Measurements from ENCODE around the gene GTPBP1. TPM values are rescaled to one million over a fixed set of nuclear protein-coding genes. Genes with fewer than 3 reads are reported as not detected.

Gene GTPBP1
- total RNA-seq, 1 donor from 2014 or later = 44.5 TPM

- no peak for DNase-seq (ENCODE audit: low spot score)
- H3K36me3 Mint-ChIP-seq (ENCODE audit: low read depth, unreplicated experiment) = peaks cover 46% of the 10 kb centered on the region
Observed at GRCh38 chr22:38741576-38741975, 35.8 kb downstream of the GTPBP1 start.

GRCh38 chr22:38742176-38742942 lies 36.6 kb downstream of the GTPBP1 start:
- no peak overlapping the region for H3K4me3 Mint-ChIP-seq (ENCODE audit: unreplicated experiment)
- peaks cover 6% of the 10 kb centered on the region for H3K4me1 Mint-ChIP-seq (ENCODE audit: unreplicated experiment)
- peaks cover 4% of the 10 kb centered on the region for H3K27me3 Mint-ChIP-seq (ENCODE audit: unreplicated experiment)
- no peak for TF ChIP-seq CTCF (IDR thresholded peaks at IDR 0.05; ENCODE audit: unreplicated experiment)
- no peak overlapping the region for H3K27ac Mint-ChIP-seq (ENCODE audit: unreplicated experiment)
- peaks cover 41% of the 10 kb centered on the region for H3K36me3 Mint-ChIP-seq (ENCODE audit: low read depth, unreplicated experiment)
- no peaks in the 10 kb centered on the region for H3K9me3 Mint-ChIP-seq (ENCODE audit: unreplicated experiment)
- no peak for DNase-seq (ENCODE audit: low spot score)

More at GRCh38 chr22:38741576-38741975, 35.8 kb downstream of the GTPBP1 start:
- Mint-ChIP-seq H3K4me1 (ENCODE audit: unreplicated experiment) (peaks cover 14% of the 10 kb centered on the region), H3K4me3 (ENCODE audit: unreplicated experiment) (no peak overlapping the region), H3K9me3 (ENCODE audit: unreplicated experiment) (no peaks in the 10 kb centered on the region), H3K27ac (ENCODE audit: unreplicated experiment) (no peak overlapping the region), H3K27me3 (ENCODE audit: unreplicated experiment) (peaks cover 4% of the 10 kb centered on the region)
- no peak for TF ChIP-seq CTCF (IDR thresholded peaks at IDR 0.05; ENCODE audit: unreplicated experiment)

GRCh38 chr22:38744981-38745380 lies 39.2 kb downstream of the GTPBP1 start:
- Mint-ChIP-seq H3K36me3 (ENCODE audit: low read depth, unreplicated experiment) (peaks cover 34% of the 10 kb centered on the region), H3K27ac (ENCODE audit: unreplicated experiment) (peak overlapping the region; percentile 30), H3K4me1 (ENCODE audit: unreplicated experiment) (no peaks in the 10 kb centered on the region), H3K27me3 (ENCODE audit: unreplicated experiment) (peaks cover 4% of the 10 kb centered on the region), H3K4me3 (ENCODE audit: unreplicated experiment) (peak overlapping the region; percentile 57), H3K9me3 (ENCODE audit: unreplicated experiment) (no peaks in the 10 kb centered on the region)
- TF ChIP-seq CTCF (IDR thresholded peaks at IDR 0.05; ENCODE audit: unreplicated experiment) = no peak
- DNase-seq (ENCODE audit: low spot score) = no peak

GRCh38 chr22:38745676-38746460 lies 40.1 kb downstream of the GTPBP1 start:
- Mint-ChIP-seq H3K27ac (ENCODE audit: unreplicated experiment) (no peak overlapping the region), H3K9me3 (ENCODE audit: unreplicated experiment) (no peaks in the 10 kb centered on the region), H3K4me1 (ENCODE audit: unreplicated experiment) (no peaks in the 10 kb centered on the region), H3K36me3 (ENCODE audit: low read depth, unreplicated experiment) (peaks cover 37% of the 10 kb centered on the region), H3K4me3 (ENCODE audit: unreplicated experiment) (no peak overlapping the region), H3K27me3 (ENCODE audit: unreplicated experiment) (peaks cover 2% of the 10 kb centered on the region)
- TF ChIP-seq CTCF (IDR thresholded peaks at IDR 0.05; ENCODE audit: unreplicated experiment) = no peak
- DNase-seq (ENCODE audit: low spot score) = no peak

Data from endothelial cell (in vitro differentiated cells).